Measurements from ENCODE around the gene IPO5.

The IPO5 gene

DNA sequence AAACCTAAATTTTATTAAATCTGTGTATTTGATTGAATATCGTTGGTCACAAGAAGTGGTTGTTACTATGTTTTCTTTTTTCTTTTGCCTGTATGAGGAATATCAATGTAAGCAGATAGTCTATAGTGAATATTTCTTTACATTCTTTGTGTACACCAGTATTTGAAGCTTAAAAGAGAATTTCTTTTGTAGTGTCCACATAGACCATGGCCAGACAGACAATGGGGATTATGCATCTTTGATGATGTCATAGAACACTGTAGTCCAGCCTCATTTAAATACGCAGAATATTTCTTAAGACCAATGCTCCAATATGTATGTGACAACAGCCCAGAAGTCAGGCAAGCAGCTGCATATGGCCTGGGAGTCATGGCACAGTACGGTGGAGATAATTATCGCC lies 64.8 kb downstream of the IPO5 start:
- DNase-seq (ENCODE audit: low spot score) = no peak
- TF ChIP-seq, protein P1, sequence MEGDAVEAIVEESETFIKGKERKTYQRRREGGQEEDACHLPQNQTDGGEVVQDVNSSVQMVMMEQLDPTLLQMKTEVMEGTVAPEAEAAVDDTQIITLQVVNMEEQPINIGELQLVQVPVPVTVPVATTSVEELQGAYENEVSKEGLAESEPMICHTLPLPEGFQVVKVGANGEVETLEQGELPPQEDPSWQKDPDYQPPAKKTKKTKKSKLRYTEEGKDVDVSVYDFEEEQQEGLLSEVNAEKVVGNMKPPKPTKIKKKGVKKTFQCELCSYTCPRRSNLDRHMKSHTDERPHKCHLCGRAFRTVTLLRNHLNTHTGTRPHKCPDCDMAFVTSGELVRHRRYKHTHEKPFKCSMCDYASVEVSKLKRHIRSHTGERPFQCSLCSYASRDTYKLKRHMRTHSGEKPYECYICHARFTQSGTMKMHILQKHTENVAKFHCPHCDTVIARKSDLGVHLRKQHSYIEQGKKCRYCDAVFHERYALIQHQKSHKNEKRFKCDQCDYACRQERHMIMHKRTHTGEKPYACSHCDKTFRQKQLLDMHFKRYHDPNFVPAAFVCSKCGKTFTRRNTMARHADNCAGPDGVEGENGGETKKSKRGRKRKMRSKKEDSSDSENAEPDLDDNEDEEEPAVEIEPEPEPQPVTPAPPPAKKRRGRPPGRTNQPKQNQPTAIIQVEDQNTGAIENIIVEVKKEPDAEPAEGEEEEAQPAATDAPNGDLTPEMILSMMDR (IDR thresholded peaks at IDR 0.05; ENCODE audit: extremely low read depth, missing control alignments) = no peak

DNA sequence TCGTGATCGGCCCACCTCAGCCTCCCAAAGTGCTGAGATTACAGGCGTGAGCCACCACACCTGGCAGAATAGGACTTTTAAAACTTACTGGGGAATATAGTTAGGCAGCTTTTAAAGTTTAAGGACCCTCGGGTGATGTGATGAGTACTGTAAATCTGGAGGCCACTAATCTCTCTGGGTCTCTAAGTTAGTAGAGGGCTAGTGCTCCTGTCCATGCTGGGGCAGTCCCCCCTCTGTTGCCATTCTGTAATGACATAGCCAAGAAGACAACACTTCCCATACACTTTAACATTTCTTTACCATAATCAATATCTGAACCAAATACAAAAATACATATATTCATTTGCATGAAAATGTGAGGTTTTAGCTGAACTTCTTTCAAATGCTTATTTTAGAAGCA lies 65.7 kb downstream of the IPO5 start:
- TF ChIP-seq, protein P1 (IDR thresholded peaks at IDR 0.05; ENCODE audit: extremely low read depth, missing control alignments) = no peak
- no peak for DNase-seq (ENCODE audit: low spot score)

DNA sequence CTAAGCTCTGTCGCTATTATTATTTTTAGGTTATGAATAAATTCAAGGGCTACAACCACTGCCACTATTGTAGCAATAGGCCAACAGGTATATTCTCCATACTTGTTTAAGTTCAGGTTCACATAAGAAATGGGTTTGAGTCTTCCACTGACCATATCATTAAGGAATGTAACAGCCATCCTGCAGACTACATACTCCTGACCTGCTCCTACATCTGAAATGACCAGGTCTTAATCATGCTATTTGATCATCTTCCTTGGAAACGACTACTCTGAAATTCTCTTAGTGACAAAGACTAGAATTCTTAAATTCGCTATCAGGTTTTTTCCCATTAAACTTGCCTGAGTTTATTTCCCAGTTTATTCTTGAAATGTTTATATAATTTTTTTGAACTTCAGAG lies 66.8 kb downstream of the IPO5 start:
- no peak for DNase-seq (ENCODE audit: low spot score)
- TF ChIP-seq, protein P1 (IDR thresholded peaks at IDR 0.05; ENCODE audit: extremely low read depth, missing control alignments) = no peak

DNA sequence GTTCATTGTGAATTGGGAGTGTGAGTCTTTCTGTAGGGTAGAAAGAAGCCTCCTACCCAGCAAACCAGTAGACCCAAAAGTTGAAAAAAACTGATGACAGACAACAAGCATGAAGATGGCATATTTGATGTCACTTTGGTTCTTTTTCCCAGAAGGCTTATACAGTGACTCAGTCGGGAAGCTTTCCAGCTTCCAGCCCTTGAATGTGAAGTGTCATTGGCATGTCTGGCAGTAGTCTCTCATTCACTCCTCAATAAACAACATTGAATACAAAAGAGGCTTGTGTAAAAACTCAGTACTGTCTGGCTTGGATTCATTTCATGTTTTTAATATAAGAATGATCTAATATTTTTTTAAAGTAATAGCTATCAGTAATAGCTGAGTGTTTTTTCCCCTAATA lies 68.7 kb downstream of the IPO5 start:
- no peak for DNase-seq (ENCODE audit: low spot score)
- TF ChIP-seq, protein P1 (IDR thresholded peaks at IDR 0.05; ENCODE audit: extremely low read depth, missing control alignments) = no peak

DNA sequence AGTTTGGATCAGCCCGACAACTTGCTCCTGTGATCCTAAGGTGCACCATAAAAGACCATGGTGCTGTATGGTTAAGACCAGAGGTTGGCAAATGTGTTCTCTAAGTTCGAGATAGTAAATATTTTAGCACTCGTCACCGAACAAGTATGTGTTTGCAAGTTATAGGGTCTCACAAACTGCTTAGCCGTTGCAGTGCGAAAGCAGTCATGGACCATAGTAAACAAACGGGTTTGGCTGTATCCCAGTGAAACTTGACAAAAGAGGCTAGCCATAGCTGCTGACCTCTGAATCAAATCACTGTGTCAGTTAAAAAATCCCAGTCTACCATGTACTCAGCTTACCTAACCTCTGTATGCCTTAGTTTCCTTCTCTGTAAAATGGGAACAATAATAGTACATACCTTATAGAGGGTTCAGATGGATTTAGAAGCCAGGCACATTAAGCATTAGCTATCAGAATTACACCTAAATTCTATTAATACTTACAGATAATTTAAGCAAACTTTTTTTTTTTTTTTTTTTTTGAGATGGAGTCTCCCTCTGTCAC lies 72.1 kb downstream of the IPO5 start:
- TF ChIP-seq, protein P1 (IDR thresholded peaks at IDR 0.05; ENCODE audit: extremely low read depth, missing control alignments) = no peak
- DNase-seq (ENCODE audit: low spot score) = no peak

DNA sequence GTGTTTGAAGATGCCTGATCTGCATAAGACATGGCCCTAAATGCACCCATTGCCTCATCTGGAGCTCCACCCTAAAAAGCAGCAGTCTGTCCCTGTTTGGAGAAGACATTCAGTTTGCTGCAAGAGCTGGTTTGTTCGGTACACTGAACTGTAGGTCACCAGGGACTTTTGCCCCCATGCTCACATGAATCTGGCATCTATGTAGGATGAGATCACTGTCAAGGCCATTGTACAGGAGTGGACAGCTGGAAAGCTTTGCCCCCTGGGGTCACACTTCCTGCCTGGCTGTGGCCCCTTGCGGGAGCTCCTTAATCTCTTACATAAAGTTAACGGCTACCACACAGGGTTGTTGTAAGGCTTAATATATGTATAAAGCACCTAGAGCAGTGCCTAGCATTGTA lies 73.0 kb downstream of the IPO5 start:
- TF ChIP-seq, protein P1 (IDR thresholded peaks at IDR 0.05; ENCODE audit: extremely low read depth, missing control alignments) = no peak
- no peak for DNase-seq (ENCODE audit: low spot score)

DNA sequence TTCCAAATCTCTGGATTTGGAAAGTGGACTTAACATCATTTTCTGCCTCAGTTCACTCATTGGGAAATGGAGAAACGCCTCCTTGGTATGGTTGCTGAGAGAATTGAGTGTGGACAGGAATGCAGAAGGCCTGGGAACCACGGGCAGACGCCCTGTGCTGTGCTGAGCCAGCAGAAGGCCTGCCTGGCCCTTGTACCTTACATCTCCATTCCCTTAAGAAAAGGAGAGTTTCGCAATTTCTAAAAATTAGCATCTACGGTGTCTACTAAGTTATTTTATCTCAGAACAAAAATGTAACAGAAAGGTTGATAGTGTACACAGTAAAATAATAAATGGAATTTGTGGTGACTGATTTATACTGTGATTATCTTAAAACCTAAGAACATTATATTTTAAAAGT lies 78.7 kb downstream of the IPO5 start:
- TF ChIP-seq, protein P1 (IDR thresholded peaks at IDR 0.05; ENCODE audit: extremely low read depth, missing control alignments) = no peak
- DNase-seq (ENCODE audit: low spot score) = no peak

Measured in GM20000 (cell line).